Neural crest cell (in vitro differentiated cells): ENCODE results near the gene PLD6. TPM values are rescaled to one million over a fixed set of nuclear protein-coding genes. Genes with fewer than 3 reads are reported as not detected.

Experiments used
- DNase-seq: peaks from one replicate; pipeline ENCODE4 v3.0.0; 2021; ENCODE audit warnings: low read depth, mixed read lengths, low spot score
- H3K27ac Mint-ChIP-seq: one replicate; pipeline ENCODE4 v1.8.0; 2021; ENCODE audit warnings: mild to moderate bottlenecking, mixed read lengths; ENCODE audit not compliant: unreplicated experiment
- H3K27me3 Mint-ChIP-seq: 2 replicates; pipeline ENCODE4 v1.8.0; 2021; ENCODE audit warnings: low read depth, mild to moderate bottlenecking, mixed read lengths
- H3K36me3 Mint-ChIP-seq: 2 replicates; pipeline ENCODE4 v1.8.0; 2021; ENCODE audit warnings: low read depth, mild to moderate bottlenecking, mixed read lengths
- H3K4me1 Mint-ChIP-seq: 2 replicates; pipeline ENCODE4 v1.8.0; 2021; ENCODE audit warnings: mixed read lengths
- H3K4me3 Mint-ChIP-seq: one replicate; pipeline ENCODE4 v1.8.0; 2021; ENCODE audit warnings: mild to moderate bottlenecking, mixed read lengths
- H3K9me3 Mint-ChIP-seq: 2 replicates; pipeline ENCODE4 v1.8.0; 2021; ENCODE audit warnings: mixed read lengths
- CTCF ChIP-seq: fragments of 200-600 bp; sonication (generic); conservative IDR thresholded peaks from 2 replicates; pipeline ENCODE4 v1.5.0; 2021; ENCODE audit warnings: antibody characterized with exemption, mild to moderate bottlenecking
- total RNA-seq: library from RNA; stranded (reverse); gene quantifications from 2 replicates; pipeline ENCODE4 v1.2.1, GENCODE V29; 2021

The PLD6 gene
- total RNA-seq, 1 donor from 2014 or later, result 0.23 TPM

GRCh38 chr17:17203173-17203730, 2.9 kb downstream of the PLD6 start:
- peaks cover 32% of the 10 kb centered on the region for H3K4me1 Mint-ChIP-seq
- no peak for DNase-seq
- H3K36me3 Mint-ChIP-seq, result no peaks in the 10 kb centered on the region
- H3K27ac Mint-ChIP-seq, result peak overlapping the region; percentile 40
- H3K9me3 Mint-ChIP-seq, result no peaks in the 10 kb centered on the region
- no peak overlapping the region for H3K4me3 Mint-ChIP-seq
- TF ChIP-seq CTCF, result no peak
- no peaks in the 10 kb centered on the region for H3K27me3 Mint-ChIP-seq

- H3K36me3 Mint-ChIP-seq, result no peaks in the 10 kb centered on the region
- H3K27ac Mint-ChIP-seq, result no peak overlapping the region
- peaks cover 32% of the 10 kb centered on the region for H3K4me1 Mint-ChIP-seq
- no peaks in the 10 kb centered on the region for H3K9me3 Mint-ChIP-seq
- DNase-seq, result no peak
- H3K4me3 Mint-ChIP-seq, result no peak overlapping the region
- no peak for TF ChIP-seq CTCF
- H3K27me3 Mint-ChIP-seq, result no peaks in the 10 kb centered on the region
These were observed 4.2 kb downstream of the PLD6 start for GRCh38 chr17:17201907-17202306.

GRCh38 chr17:17201271-17201670, 4.9 kb downstream of the PLD6 start:
- no peak for DNase-seq
- Mint-ChIP-seq H3K9me3 (no peaks in the 10 kb centered on the region), H3K4me1 (peaks cover 32% of the 10 kb centered on the region), H3K27ac (no peak overlapping the region), H3K27me3 (no peaks in the 10 kb centered on the region), H3K4me3 (no peak overlapping the region), H3K36me3 (no peaks in the 10 kb centered on the region)
- no peak for TF ChIP-seq CTCF

GRCh38 chr17:17200831-17201230, 5.3 kb downstream of the PLD6 start:
- TF ChIP-seq CTCF, result no peak
- H3K36me3 Mint-ChIP-seq, result no peaks in the 10 kb centered on the region
- no peak overlapping the region for H3K27ac Mint-ChIP-seq
- H3K9me3 Mint-ChIP-seq, result no peaks in the 10 kb centered on the region
- no peak for DNase-seq
- no peak overlapping the region for H3K4me3 Mint-ChIP-seq
- H3K27me3 Mint-ChIP-seq, result no peaks in the 10 kb centered on the region
- H3K4me1 Mint-ChIP-seq, result peaks cover 32% of the 10 kb centered on the region

- DNase-seq, result no peak
- Mint-ChIP-seq H3K27me3 (no peaks in the 10 kb centered on the region), H3K4me1 (peaks cover 32% of the 10 kb centered on the region), H3K27ac (peak overlapping the region; percentile 2), H3K4me3 (peak overlapping the region; percentile 7), H3K36me3 (no peaks in the 10 kb centered on the region), H3K9me3 (no peaks in the 10 kb centered on the region)
- no peak for TF ChIP-seq CTCF
These were observed 5.8 kb downstream of the PLD6 start for GRCh38 chr17:17200311-17200710.
